K562 (cell line): Measurements from ENCODE around the gene PCYT1A. TPM values are rescaled to one million over a fixed set of nuclear protein-coding genes. Genes with fewer than 3 reads are reported as not detected.
A peak's percentile ranks its signal among the peaks of the same experiment; 100 is the strongest.

Source experiments
- ARHGAP35 ChIP-seq: fragments of 450-650 bp; IDR thresholded peaks from 2 replicates; pipeline ENCODE4 v1.6.1; 2018; ENCODE audit not compliant: partially characterized antibody
- ARID1B ChIP-seq: fragments of 450-650 bp; IDR thresholded peaks from 2 replicates; pipeline ENCODE4 v1.6.1; 2016; ENCODE audit warnings: antibody characterized with exemption, mild to moderate bottlenecking, inconsistent platforms
- CBX2 ChIP-seq: fragments of 200-600 bp; sonication (generic); IDR thresholded peaks from one replicate; pipeline ENCODE4 v1.6.1; 2012; ENCODE audit warnings: mild to moderate bottlenecking, low read length, inconsistent platforms; ENCODE audit not compliant: insufficient read depth, poor library complexity, severe bottlenecking
- CBX3 ChIP-seq, 2 experiments: IDR thresholded peaks; 1 replicate in 1 of 2; 2 replicates in 1 of 2; pipeline ENCODE4 v1.6.1; 2012; ENCODE audit warnings: inconsistent platforms in 2 of 2, low read length in 2 of 2, borderline replicate concordance in 1 of 2, control low read depth in 1 of 2
- DLX4 ChIP-seq: fragments of 250-450 bp; sonication (Bioruptor Pico); IDR thresholded peaks from 2 replicates; pipeline ENCODE4 v1.6.1; 2021; ENCODE audit warnings: mild to moderate bottlenecking
- HNRNPLL ChIP-seq: fragments of 200-400 bp; formaldehyde crosslinking; IDR thresholded peaks from 2 replicates; pipeline ENCODE4 v1.6.1; 2017; ENCODE audit warnings: low read length, low read depth, mild to moderate bottlenecking; ENCODE audit not compliant: poor library complexity, severe bottlenecking
- KLF13 ChIP-seq: fragments of 450-650 bp; IDR thresholded peaks from 2 replicates; pipeline ENCODE4 v1.6.1; 2016; ENCODE audit warnings: missing genetic modification characterization, low read depth, mild to moderate bottlenecking, missing compliant biosample characterization, moderate library complexity, borderline replicate concordance
- L3MBTL2 ChIP-seq: fragments of 450-650 bp; IDR thresholded peaks from 2 replicates; pipeline ENCODE4 v1.6.1; 2016; ENCODE audit warnings: mild to moderate bottlenecking, moderate library complexity
- MAX ChIP-seq: sonication (generic); formaldehyde crosslinking; IDR thresholded peaks from 2 replicates; pipeline ENCODE4 v1.9.0; 2022; ENCODE audit warnings: mild to moderate bottlenecking, missing genetic modification reagents
- MYC ChIP-seq, 2 experiments: fragments of 250-450 bp in 1 of 2; sonication (Bioruptor Pico) in 1 of 2; IDR thresholded peaks; 2 replicates each; pipeline versions ENCODE4 v1.5.1 to v1.6.1; 2012 to 2021; ENCODE audit warnings: low read depth in 2 of 2, borderline replicate concordance in 1 of 2, improper control_type of control experiment in 1 of 2, low read length in 1 of 2, mild to moderate bottlenecking in 1 of 2, moderate library complexity in 1 of 2
- POLR2H ChIP-seq: IDR thresholded peaks from 2 replicates; pipeline ENCODE4 v1.6.1; 2016; ENCODE audit warnings: missing genetic modification characterization, low read depth, mild to moderate bottlenecking, control low read depth, missing compliant biosample characterization, moderate library complexity
- SNAPC5 ChIP-seq: fragments of 250-450 bp; sonication (Bioruptor Pico); IDR thresholded peaks from 2 replicates; pipeline ENCODE4 v1.8.0; 2021; ENCODE audit warnings: moderate library complexity, mild to moderate bottlenecking, inconsistent platforms
- SP1 ChIP-seq: sonication (generic); formaldehyde crosslinking; IDR thresholded peaks from 2 replicates; pipeline ENCODE4 v1.8.1; 2022; ENCODE audit warnings: mild to moderate bottlenecking, missing genetic modification reagents
- TAL1 ChIP-seq: fragments of 450-650 bp; IDR thresholded peaks from 2 replicates; pipeline ENCODE4 v1.6.1; 2016; ENCODE audit warnings: mild to moderate bottlenecking
- TCF15 ChIP-seq: fragments of 250-450 bp; sonication (Bioruptor Pico); IDR thresholded peaks from 2 replicates; pipeline ENCODE4 v1.8.0; 2022; ENCODE audit warnings: moderate library complexity, mild to moderate bottlenecking, inconsistent platforms
- TCF7L2 ChIP-seq: fragments of 150-350 bp; IDR thresholded peaks from 2 replicates; pipeline ENCODE4 v1.6.1; 2016; ENCODE audit warnings: low read depth, mild to moderate bottlenecking, low read length, moderate library complexity
- TRIM28 ChIP-seq: fragments of 450-650 bp; IDR thresholded peaks from 2 replicates; pipeline ENCODE4 v1.6.1; 2017
- ZBTB34 ChIP-seq: fragments of 250-450 bp; sonication (Bioruptor Pico); IDR thresholded peaks from 2 replicates; pipeline ENCODE4 v1.8.0; 2021; ENCODE audit warnings: mild to moderate bottlenecking, moderate library complexity
- ZNF507 ChIP-seq: conservative IDR thresholded peaks from 2 replicates; pipeline ENCODE4 v1.6.1; 2017; ENCODE audit warnings: missing genetic modification characterization, missing compliant biosample characterization
- ZNF511 ChIP-seq: sonication (generic); formaldehyde crosslinking; IDR thresholded peaks from 2 replicates; pipeline ENCODE4 v1.8.0; 2022; ENCODE audit warnings: mild to moderate bottlenecking, missing genetic modification reagents
- ZNF592 ChIP-seq: fragments of 450-650 bp; IDR thresholded peaks from 2 replicates; pipeline ENCODE4 v1.6.1; 2017; ENCODE audit warnings: antibody characterized with exemption, mild to moderate bottlenecking
- ZNF644 ChIP-seq: fragments of 200-800 bp; sonication (Bioruptor generic); IDR thresholded peaks from 2 replicates; pipeline ENCODE4 v1.6.1; 2016; ENCODE audit warnings: low read depth, missing genetic modification characterization, missing compliant biosample characterization
- polyA plus RNA-seq, 8 experiments: library from polyadenylated mRNA; depleted of rRNA in 4 of 8; stranded (reverse) in 5 of 8; unstranded in 3 of 8; fragments of >200 nt; fragmentation: Nextera tagmentation in 2 of 8; fragmentation: Illumina TruSeq in 1 of 8; extraction: Ambion mirVana in 2 of 8; extraction: Trizol in 1 of 8; gene quantifications; 2 replicates each; pipeline versions ENCODE4 v1.2.1 to v1.2.3, GENCODE V29; 2011 to 2014; ENCODE audit warnings: inconsistent platforms in 1 of 8, missing spikeins in 1 of 8
- total RNA-seq, 7 experiments: library from RNA; depleted of rRNA in 6 of 7; stranded (reverse); fragments of >200 nt in 6 of 7; fragmentation: Illumina TruSeq in 2 of 7; extraction: Trizol in 2 of 7; gene quantifications; 2 replicates each; pipeline versions ENCODE4 v1.2.1 to v1.2.3, GENCODE V29; 2011 to 2021; ENCODE audit warnings: low replicate concordance in 1 of 7

Gene PCYT1A
- total and polyA plus RNA-seq, 9 of the 15 experiments (the other 6 are each of a cell fraction or from before 2014, with no cell fraction given): 13.4 to 62.8 (median 49.4) TPM

- peak; percentile 78 for TF ChIP-seq ZNF592
- no peak for TF ChIP-seq HNRNPLL
- TF ChIP-seq ZNF644: no peak
- no peak for TF ChIP-seq TAL1
- no peak for TF ChIP-seq TCF15 (CRISPR knock-in tag)
- TF ChIP-seq TCF7L2: no peak
- no peak for TF ChIP-seq SNAPC5 (CRISPR knock-in tag)
- TF ChIP-seq MYC (IDR thresholded peaks at IDR 0.05; ENCODE audit: low read depth, low read length): no peak
- no peak for TF ChIP-seq MYC (CRISPR knock-in tag; IDR thresholded peaks at IDR 0.05; ENCODE audit: borderline replicate concordance, low read depth)
- TF ChIP-seq ZBTB34: no peak
- peak; percentile 36 for TF ChIP-seq POLR2H (tag)
- no peak for TF ChIP-seq CBX2
- TF ChIP-seq ZNF511: no peak
- TF ChIP-seq SP1 (CRISPR knock-in tag): no peak
- TF ChIP-seq CBX3 (IDR thresholded peaks at IDR 0.05; ENCODE audit: borderline replicate concordance in 1 of 2, low read length in 2 of 2): peak in 1 of 2 experiments; percentile 47; a peak in 1 of 3 replicates
- TF ChIP-seq KLF13 (tag): no peak
- no peak for TF ChIP-seq DLX4
- no peak for TF ChIP-seq ZNF507 (tag)
- TF ChIP-seq MAX (CRISPR knock-in tag): no peak
- TF ChIP-seq ARID1B: peak; percentile 81
- TF ChIP-seq ARHGAP35: no peak
- no peak for TF ChIP-seq TRIM28
- peak; percentile 32; the same call in 1 of the 2 replicates for TF ChIP-seq L3MBTL2
Observed at GRCh38 chr3:196274585-196274984, 12.9 kb downstream of the PCYT1A start (continued).
